Stimulated activated CD8-positive, alpha-beta memory T cell treated with anti-CD3 and anti-CD28 coated beads, Interleukin-15, amount 100 ng/mL, for 48 hours (primary cell): ENCODE data around the gene PMIS2.
A peak's percentile ranks its signal among the peaks of the same experiment; 100 is the strongest.
"Not testable (repeated sequence)": the region's sequence is repeated elsewhere in the genome, so short reads cannot be mapped to it uniquely, and the experiment has no call there.

Experiments
- DNase-seq, 2 donors: peaks; one replicate each; pipeline ENCODE4 v3.0.0-alpha.2; 2020; ENCODE audit warnings: low read depth in 2 of 2

Gene PMIS2

GRCh38 chr19:35592226-35592625 lies 6.3 kb downstream of the PMIS2 start:
- no peak for DNase-seq

GRCh38 chr19:35595026-35595425 lies 9.1 kb downstream of the PMIS2 start:
- not testable (repeated sequence) for DNase-seq

- DNase-seq: no peak
These were observed 10.0 kb downstream of the PMIS2 start for GRCh38 chr19:35595928-35596327.

GRCh38 chr19:35596366-35596999 lies 10.5 kb downstream of the PMIS2 start:
- DNase-seq: peak in 1 of 2 donors; percentile 11

- no peak for DNase-seq
These were observed 16.0 kb downstream of the PMIS2 start for GRCh38 chr19:35601971-35602370.

GRCh38 chr19:35604436-35604835 lies 18.5 kb downstream of the PMIS2 start:
- not testable (repeated sequence) for DNase-seq

- not testable (repeated sequence) for DNase-seq
These were observed 21.2 kb downstream of the PMIS2 start for GRCh38 chr19:35607170-35607569.

GRCh38 chr19:35607661-35608060 lies 21.7 kb downstream of the PMIS2 start:
- DNase-seq: no peak

GRCh38 chr19:35608251-35608650 lies 22.3 kb downstream of the PMIS2 start:
- DNase-seq: no peak

- DNase-seq: no peak
These were observed 23.9 kb downstream of the PMIS2 start for GRCh38 chr19:35609851-35610353.

- no peak for DNase-seq
These were observed 26.2 kb downstream of the PMIS2 start for GRCh38 chr19:35612224-35612558.

- DNase-seq: peak; percentile 95
These were observed 26.8 kb downstream of the PMIS2 start, which contains the start of gene HAUS5 for GRCh38 chr19:35612559-35613321. Gene HAUS5 (plus strand): TSS chr19:35612735. CDS start chr19:35612795, 60 bp downstream.

- no peak for DNase-seq
These were observed 27.6 kb downstream of the PMIS2 start for GRCh38 chr19:35613574-35613973.

- no peak for DNase-seq
These were observed 29.1 kb downstream of the PMIS2 start for GRCh38 chr19:35615036-35615435.

GRCh38 chr19:35618857-35619256 lies 32.9 kb downstream of the PMIS2 start:
- DNase-seq: no peak

- DNase-seq: no peak
These were observed 33.4 kb downstream of the PMIS2 start for GRCh38 chr19:35619290-35619923.

- DNase-seq: no peak
These were observed 34.0 kb downstream of the PMIS2 start for GRCh38 chr19:35620001-35620400.

- DNase-seq: no peak
These were observed 35.7 kb downstream of the PMIS2 start for GRCh38 chr19:35621708-35622107.

- no peak for DNase-seq
These were observed 36.8 kb downstream of the PMIS2 start for GRCh38 chr19:35622750-35623149.

GRCh38 chr19:35623327-35624010 lies 37.5 kb downstream of the PMIS2 start:
- DNase-seq: no peak

- DNase-seq: no peak
These were observed 42.2 kb downstream of the PMIS2 start for GRCh38 chr19:35628264-35628564.
